SU-DHL-6 (cell line): Measurements from ENCODE around the gene PXT1.
"Not testable (repeated sequence)": the region's sequence is repeated elsewhere in the genome, so short reads cannot be mapped to it uniquely, and the experiment has no call there.

ENCODE experiments used
- H2AFZ ChIP-seq: fragments of 200-600 bp; sonication (generic); 2 replicates; pipeline ENCODE4 v1.6.1; 2014; ENCODE audit warnings: low read depth, mild to moderate bottlenecking, moderate library complexity, mixed read lengths, antibody characterized with exemption, low read length; ENCODE audit not compliant: severe bottlenecking
- H3F3A ChIP-seq: fragments of 200-600 bp; shearing (Covaris generic); 2 replicates; pipeline ENCODE4 v1.6.0; 2016; ENCODE audit warnings: antibody characterized with exemption, mild to moderate bottlenecking; ENCODE audit not compliant: insufficient read depth
- H3K27ac ChIP-seq: fragments of 200-600 bp; sonication (generic); 2 replicates; pipeline ENCODE4 v1.5.1; 2016; ENCODE audit warnings: low read depth, mild to moderate bottlenecking, low read length, moderate library complexity, mixed read lengths
- H3K27me3 ChIP-seq: fragments of 200-600 bp; sonication (generic), shearing (Covaris generic); 2 replicates; pipeline ENCODE4 v1.6.0; 2014; ENCODE audit warnings: mild to moderate bottlenecking, low read length
- H3K36me3 ChIP-seq: fragments of 200-600 bp; sonication (generic); 2 replicates; pipeline ENCODE4 v1.6.1; 2014; ENCODE audit warnings: mild to moderate bottlenecking, low read length, mixed read lengths
- H3K4me2 ChIP-seq: fragments of 300-600, 200-600 bp; shearing (Covaris generic), sonication (generic); 2 replicates; pipeline ENCODE4 v1.6.0; 2014; ENCODE audit warnings: low read length, low read depth, mild to moderate bottlenecking; ENCODE audit not compliant: poor library complexity, severe bottlenecking
- H3K4me3 ChIP-seq: fragments of 200-600 bp; sonication (generic); 2 replicates; pipeline ENCODE4 v1.5.1; 2014; ENCODE audit warnings: antibody characterized with exemption, low read length, mild to moderate bottlenecking, mixed read lengths; ENCODE audit not compliant: insufficient read depth, poor library complexity, severe bottlenecking
- H3K79me2 ChIP-seq: fragments of 200-600 bp; sonication (generic); 2 replicates; pipeline ENCODE4 v1.6.1; 2014; ENCODE audit warnings: mild to moderate bottlenecking, low read length, moderate library complexity; ENCODE audit not compliant: insufficient read depth
- H3K9ac ChIP-seq: fragments of 200-600 bp; sonication (generic); 2 replicates; pipeline ENCODE4 v1.7.0; 2014; ENCODE audit warnings: mild to moderate bottlenecking, low read length
- H3K9me2 ChIP-seq: fragments of 200-600 bp; sonication (generic); replicated peaks from 2 replicates; pipeline ENCODE4 v1.6.1; 2014; ENCODE audit warnings: low read length; ENCODE audit not compliant: insufficient read depth
- H3K9me3 ChIP-seq: fragments of 200-600 bp; sonication (generic); 2 replicates; pipeline ENCODE4 v1.6.1; 2014; ENCODE audit warnings: low read length, mixed read lengths; ENCODE audit not compliant: insufficient read depth
- H4K20me1 ChIP-seq: fragments of 200-600 bp; sonication (generic); 2 replicates; pipeline ENCODE4 v1.6.1; 2014; ENCODE audit warnings: low read depth, mild to moderate bottlenecking, antibody characterized with exemption, low read length, moderate library complexity, mixed read lengths
- CTCF ChIP-seq: fragments of 200-600 bp; sonication (generic); IDR thresholded peaks from one replicate; pipeline ENCODE4 v1.5.1; 2017; ENCODE audit warnings: antibody characterized with exemption, mild to moderate bottlenecking, low read length, moderate library complexity; ENCODE audit not compliant: insufficient read depth, poor library complexity, severe bottlenecking
- EZH2phosphoT487 ChIP-seq: fragments of 200-600 bp; sonication (generic), shearing (Covaris generic); conservative IDR thresholded peaks from 2 replicates; pipeline ENCODE4 v1.6.1; 2018; ENCODE audit warnings: mild to moderate bottlenecking, antibody characterized with exemption, low read length, moderate library complexity, mixed read lengths

Gene PXT1

GRCh38 chr6:36368421-36368820 is 74.2 kb downstream of the PXT1 start:
- no peak overlapping the region for H3K27ac ChIP-seq
- H3K9ac ChIP-seq = no peak overlapping the region
- no peaks in the 10 kb centered on the region for H3F3A ChIP-seq
- H3K79me2 ChIP-seq = no peaks in the 10 kb centered on the region
- no peak for TF ChIP-seq EZH2phosphoT487
- TF ChIP-seq CTCF = no peak
- H3K4me3 ChIP-seq = no peak overlapping the region
- H3K4me2 ChIP-seq = no peak overlapping the region
- no peaks in the 10 kb centered on the region for H3K9me3 ChIP-seq
- no peaks in the 10 kb centered on the region for H3K9me2 ChIP-seq
- no peaks in the 10 kb centered on the region for H3K27me3 ChIP-seq
- no peaks in the 10 kb centered on the region for H4K20me1 ChIP-seq
- no peak overlapping the region for H2AFZ ChIP-seq
- H3K36me3 ChIP-seq = no peaks in the 10 kb centered on the region

GRCh38 chr6:36367743-36368142 is 74.9 kb downstream of the PXT1 start:
- Histone ChIP-seq H3K27me3 (no peaks in the 10 kb centered on the region), H3K79me2 (no peaks in the 10 kb centered on the region), H2AFZ (no peak overlapping the region), H3K36me3 (no peaks in the 10 kb centered on the region), H3K9me2 (no peaks in the 10 kb centered on the region), H3K4me3 (no peak overlapping the region), H3K9me3 (no peaks in the 10 kb centered on the region), H3F3A (no peaks in the 10 kb centered on the region), H4K20me1 (no peaks in the 10 kb centered on the region), H3K27ac (no peak overlapping the region), H3K4me2 (no peak overlapping the region), H3K9ac (no peak overlapping the region)
- TF ChIP-seq EZH2phosphoT487 (no peak), CTCF (no peak)

- no peak overlapping the region for H3K9ac ChIP-seq
Observed at GRCh38 chr6:36364669-36365479, 77.8 kb downstream of the PXT1 start.

GRCh38 chr6:36364061-36364635 is 78.5 kb downstream of the PXT1 start:
- H3F3A ChIP-seq, H3K27me3 ChIP-seq, H3K4me2 ChIP-seq, H3K4me3 ChIP-seq, H4K20me1 ChIP-seq, H3K27ac ChIP-seq, H3K9ac ChIP-seq, H3K9me3 ChIP-seq, H3K36me3 ChIP-seq, H3K79me2 ChIP-seq, H3K9me2 ChIP-seq, H2AFZ ChIP-seq: not testable (repeated sequence)

More at GRCh38 chr6:36364669-36365479, 77.8 kb downstream of the PXT1 start:
- H3K9me2 ChIP-seq = no peaks in the 10 kb centered on the region
- H3K4me2 ChIP-seq = no peak overlapping the region
- H3K4me3 ChIP-seq = no peak overlapping the region
- no peaks in the 10 kb centered on the region for H3K9me3 ChIP-seq
- H3K79me2 ChIP-seq = no peaks in the 10 kb centered on the region
- H3F3A ChIP-seq = no peaks in the 10 kb centered on the region
- no peak overlapping the region for H3K27ac ChIP-seq
- no peaks in the 10 kb centered on the region for H4K20me1 ChIP-seq
- H3K36me3 ChIP-seq = no peaks in the 10 kb centered on the region
- TF ChIP-seq EZH2phosphoT487 (no peak), CTCF (no peak)
- H3K27me3 ChIP-seq = no peaks in the 10 kb centered on the region
- H2AFZ ChIP-seq = no peak overlapping the region

GRCh38 chr6:36363371-36363752 is 79.3 kb downstream of the PXT1 start:
- H3K9me3 ChIP-seq, H3F3A ChIP-seq, H3K4me2 ChIP-seq, H3K79me2 ChIP-seq, H4K20me1 ChIP-seq, H3K27ac ChIP-seq, H2AFZ ChIP-seq, H3K27me3 ChIP-seq, H3K36me3 ChIP-seq, H3K9ac ChIP-seq, H3K4me3 ChIP-seq, H3K9me2 ChIP-seq: not testable (repeated sequence)
